ENCODE data around the gene OPHN1. TPM values are rescaled to one million over a fixed set of nuclear protein-coding genes. Genes with fewer than 3 reads are reported as not detected.

OPHN1 gene
- polyA plus RNA-seq, 1 donor from 2014 or later, result 7.6 TPM

DNA sequence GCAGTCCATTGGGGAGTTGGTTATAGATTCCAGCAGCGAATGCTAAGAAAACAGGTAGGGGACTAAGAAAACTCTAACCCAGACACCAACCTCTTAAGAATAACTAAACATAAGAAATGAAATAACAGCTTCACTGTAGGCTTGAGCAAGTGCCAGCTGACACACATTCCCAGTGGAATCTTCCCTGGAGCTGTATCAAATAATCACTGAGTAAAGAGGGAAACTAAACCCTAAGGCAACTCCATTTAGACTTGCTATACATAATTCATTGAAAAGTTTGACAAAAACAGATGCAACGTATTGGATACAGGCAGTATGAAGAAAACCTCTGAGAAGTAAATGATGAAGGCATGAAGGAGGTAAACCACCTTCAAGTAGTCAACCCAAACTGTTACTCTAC, 293.5 kb downstream of the OPHN1 start:
- Histone ChIP-seq H4K20me1 (ENCODE audit: insufficient read depth) (no peaks in the 10 kb centered on the region), H3K4me3 (ENCODE audit: low read length) (no peak overlapping the region), H3K9ac (ENCODE audit: low read length) (no peak overlapping the region), H3F3A (ENCODE audit: insufficient read depth, low read length, poor library complexity, severe bottlenecking) (no peaks in the 10 kb centered on the region), H3K27ac (ENCODE audit: low read length) (no peak overlapping the region), H3K27me3 (ENCODE audit: insufficient read depth, low read depth, low read length) (no peaks in the 10 kb centered on the region), H3K9me3 (ENCODE audit: low read length) (no peaks in the 10 kb centered on the region), H3K9me2 (ENCODE audit: insufficient read depth, low read length) (no peaks in the 10 kb centered on the region), H2AFZ (ENCODE audit: low read depth, low read length) (no peak overlapping the region), H3K36me3 (ENCODE audit: insufficient read depth, low read length) (no peaks in the 10 kb centered on the region), H3K4me2 (ENCODE audit: low read length) (no peak overlapping the region), H3K79me2 (replicated peaks; ENCODE audit: insufficient read depth, low read length) (no peaks in the 10 kb centered on the region)
- no peak for TF ChIP-seq RAD21 (conservative IDR thresholded peaks at IDR 0.05)

DNA sequence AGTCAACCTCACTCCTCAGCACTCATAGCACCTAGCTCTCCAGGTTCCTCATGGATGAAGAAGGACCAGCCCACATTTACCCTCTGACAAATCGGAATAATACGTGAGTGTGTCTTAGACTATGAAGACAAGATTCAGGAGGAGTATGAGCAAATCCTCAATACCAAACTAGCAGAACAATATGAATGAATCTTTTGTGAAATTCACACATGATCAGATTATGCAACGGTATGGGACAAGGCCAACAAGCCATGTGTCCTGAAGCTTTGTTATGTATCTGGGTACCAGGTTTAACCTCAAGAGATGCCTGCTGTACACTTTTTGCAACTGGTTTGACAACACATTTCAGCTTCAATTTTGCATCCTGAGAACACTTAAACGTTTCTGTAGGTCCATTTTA, 300.1 kb downstream of the OPHN1 start:
- Histone ChIP-seq H2AFZ (ENCODE audit: low read depth, low read length) (no peak overlapping the region), H3K27me3 (ENCODE audit: insufficient read depth, low read depth, low read length) (no peaks in the 10 kb centered on the region), H3K9ac (ENCODE audit: low read length) (no peak overlapping the region), H3K4me3 (ENCODE audit: low read length) (no peak overlapping the region), H3F3A (ENCODE audit: insufficient read depth, low read length, poor library complexity, severe bottlenecking) (no peaks in the 10 kb centered on the region), H3K4me2 (ENCODE audit: low read length) (no peak overlapping the region), H3K9me2 (ENCODE audit: insufficient read depth, low read length) (no peaks in the 10 kb centered on the region), H3K36me3 (ENCODE audit: insufficient read depth, low read length) (no peaks in the 10 kb centered on the region), H4K20me1 (ENCODE audit: insufficient read depth) (no peaks in the 10 kb centered on the region), H3K79me2 (replicated peaks; ENCODE audit: insufficient read depth, low read length) (no peaks in the 10 kb centered on the region), H3K27ac (ENCODE audit: low read length) (no peak overlapping the region), H3K9me3 (ENCODE audit: low read length) (no peaks in the 10 kb centered on the region)
- TF ChIP-seq MXI1 (conservative IDR thresholded peaks at IDR 0.05; ENCODE audit: poor library complexity, severe bottlenecking), result no peak
- no peak for TF ChIP-seq TAF1 (IDR thresholded peaks at IDR 0.05; ENCODE audit: low read depth)
- TF ChIP-seq EZH2 (IDR thresholded peaks at IDR 0.05; ENCODE audit: borderline replicate concordance, insufficient read depth, low read length, poor library complexity, severe bottlenecking), result no peak
- TF ChIP-seq POLR2AphosphoS5 (IDR thresholded peaks at IDR 0.05), result no peak
- TF ChIP-seq, protein P1, sequence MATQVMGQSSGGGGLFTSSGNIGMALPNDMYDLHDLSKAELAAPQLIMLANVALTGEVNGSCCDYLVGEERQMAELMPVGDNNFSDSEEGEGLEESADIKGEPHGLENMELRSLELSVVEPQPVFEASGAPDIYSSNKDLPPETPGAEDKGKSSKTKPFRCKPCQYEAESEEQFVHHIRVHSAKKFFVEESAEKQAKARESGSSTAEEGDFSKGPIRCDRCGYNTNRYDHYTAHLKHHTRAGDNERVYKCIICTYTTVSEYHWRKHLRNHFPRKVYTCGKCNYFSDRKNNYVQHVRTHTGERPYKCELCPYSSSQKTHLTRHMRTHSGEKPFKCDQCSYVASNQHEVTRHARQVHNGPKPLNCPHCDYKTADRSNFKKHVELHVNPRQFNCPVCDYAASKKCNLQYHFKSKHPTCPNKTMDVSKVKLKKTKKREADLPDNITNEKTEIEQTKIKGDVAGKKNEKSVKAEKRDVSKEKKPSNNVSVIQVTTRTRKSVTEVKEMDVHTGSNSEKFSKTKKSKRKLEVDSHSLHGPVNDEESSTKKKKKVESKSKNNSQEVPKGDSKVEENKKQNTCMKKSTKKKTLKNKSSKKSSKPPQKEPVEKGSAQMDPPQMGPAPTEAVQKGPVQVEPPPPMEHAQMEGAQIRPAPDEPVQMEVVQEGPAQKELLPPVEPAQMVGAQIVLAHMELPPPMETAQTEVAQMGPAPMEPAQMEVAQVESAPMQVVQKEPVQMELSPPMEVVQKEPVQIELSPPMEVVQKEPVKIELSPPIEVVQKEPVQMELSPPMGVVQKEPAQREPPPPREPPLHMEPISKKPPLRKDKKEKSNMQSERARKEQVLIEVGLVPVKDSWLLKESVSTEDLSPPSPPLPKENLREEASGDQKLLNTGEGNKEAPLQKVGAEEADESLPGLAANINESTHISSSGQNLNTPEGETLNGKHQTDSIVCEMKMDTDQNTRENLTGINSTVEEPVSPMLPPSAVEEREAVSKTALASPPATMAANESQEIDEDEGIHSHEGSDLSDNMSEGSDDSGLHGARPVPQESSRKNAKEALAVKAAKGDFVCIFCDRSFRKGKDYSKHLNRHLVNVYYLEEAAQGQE (IDR thresholded peaks at IDR 0.05; ENCODE audit: borderline replicate concordance), result no peak
- TF ChIP-seq EP300 (conservative IDR thresholded peaks at IDR 0.05; ENCODE audit: poor library complexity, severe bottlenecking), result no peak
- TF ChIP-seq SMC3 (conservative IDR thresholded peaks at IDR 0.05; ENCODE audit: poor library complexity), result no peak
- TF ChIP-seq, protein P2, sequence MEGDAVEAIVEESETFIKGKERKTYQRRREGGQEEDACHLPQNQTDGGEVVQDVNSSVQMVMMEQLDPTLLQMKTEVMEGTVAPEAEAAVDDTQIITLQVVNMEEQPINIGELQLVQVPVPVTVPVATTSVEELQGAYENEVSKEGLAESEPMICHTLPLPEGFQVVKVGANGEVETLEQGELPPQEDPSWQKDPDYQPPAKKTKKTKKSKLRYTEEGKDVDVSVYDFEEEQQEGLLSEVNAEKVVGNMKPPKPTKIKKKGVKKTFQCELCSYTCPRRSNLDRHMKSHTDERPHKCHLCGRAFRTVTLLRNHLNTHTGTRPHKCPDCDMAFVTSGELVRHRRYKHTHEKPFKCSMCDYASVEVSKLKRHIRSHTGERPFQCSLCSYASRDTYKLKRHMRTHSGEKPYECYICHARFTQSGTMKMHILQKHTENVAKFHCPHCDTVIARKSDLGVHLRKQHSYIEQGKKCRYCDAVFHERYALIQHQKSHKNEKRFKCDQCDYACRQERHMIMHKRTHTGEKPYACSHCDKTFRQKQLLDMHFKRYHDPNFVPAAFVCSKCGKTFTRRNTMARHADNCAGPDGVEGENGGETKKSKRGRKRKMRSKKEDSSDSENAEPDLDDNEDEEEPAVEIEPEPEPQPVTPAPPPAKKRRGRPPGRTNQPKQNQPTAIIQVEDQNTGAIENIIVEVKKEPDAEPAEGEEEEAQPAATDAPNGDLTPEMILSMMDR (IDR thresholded peaks at IDR 0.05; ENCODE audit: poor library complexity, severe bottlenecking), result no peak
- TF ChIP-seq RAD21 (conservative IDR thresholded peaks at IDR 0.05), result no peak

DNA sequence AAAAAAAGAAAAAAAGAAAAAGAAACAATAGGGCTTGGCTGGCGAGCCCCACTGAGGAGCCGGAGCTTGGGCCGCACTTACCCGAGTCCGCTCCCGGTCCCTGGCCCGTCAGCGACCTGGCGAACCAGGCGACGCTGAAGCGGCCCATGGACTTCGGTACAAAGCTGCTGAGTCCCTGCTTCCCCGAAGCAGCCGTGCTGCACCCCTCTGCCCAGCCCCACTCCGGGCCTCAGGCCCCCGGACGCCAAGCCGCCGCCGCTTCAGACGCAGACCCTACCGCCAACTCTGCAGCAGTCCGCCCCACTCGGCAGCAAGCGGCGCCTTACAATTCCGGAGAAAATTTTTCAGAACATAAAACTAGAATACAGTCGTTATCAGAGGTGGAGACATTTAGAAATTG, 300.5 kb downstream of the OPHN1 start:
- H3K4me3 ChIP-seq (ENCODE audit: low read length), result no peak overlapping the region
- no peaks in the 10 kb centered on the region for H3F3A ChIP-seq (ENCODE audit: insufficient read depth, low read length, poor library complexity, severe bottlenecking)
- H2AFZ ChIP-seq (ENCODE audit: low read depth, low read length), result no peak overlapping the region
- no peaks in the 10 kb centered on the region for H3K27me3 ChIP-seq (ENCODE audit: insufficient read depth, low read depth, low read length)
- H3K9me3 ChIP-seq (ENCODE audit: low read length), result no peaks in the 10 kb centered on the region
- no peak overlapping the region for H3K9ac ChIP-seq (ENCODE audit: low read length)
- TF ChIP-seq, protein P1 (IDR thresholded peaks at IDR 0.05; ENCODE audit: borderline replicate concordance), result no peak
- TF ChIP-seq EZH2 (IDR thresholded peaks at IDR 0.05; ENCODE audit: borderline replicate concordance, insufficient read depth, low read length, poor library complexity, severe bottlenecking) (no peak), TAF1 (IDR thresholded peaks at IDR 0.05; ENCODE audit: low read depth) (no peak), SMC3 (conservative IDR thresholded peaks at IDR 0.05; ENCODE audit: poor library complexity) (no peak), RAD21 (conservative IDR thresholded peaks at IDR 0.05) (no peak), POLR2AphosphoS5 (IDR thresholded peaks at IDR 0.05) (no peak), MXI1 (conservative IDR thresholded peaks at IDR 0.05; ENCODE audit: poor library complexity, severe bottlenecking) (no peak), EP300 (conservative IDR thresholded peaks at IDR 0.05; ENCODE audit: poor library complexity, severe bottlenecking) (no peak)
- TF ChIP-seq, protein P2 (IDR thresholded peaks at IDR 0.05; ENCODE audit: poor library complexity, severe bottlenecking), result no peak
- H4K20me1 ChIP-seq (ENCODE audit: insufficient read depth), result no peaks in the 10 kb centered on the region
- no peaks in the 10 kb centered on the region for H3K9me2 ChIP-seq (ENCODE audit: insufficient read depth, low read length)
- H3K27ac ChIP-seq (ENCODE audit: low read length), result no peak overlapping the region
- no peaks in the 10 kb centered on the region for H3K79me2 ChIP-seq (replicated peaks; ENCODE audit: insufficient read depth, low read length)
- H3K36me3 ChIP-seq (ENCODE audit: insufficient read depth, low read length), result no peaks in the 10 kb centered on the region
- H3K4me2 ChIP-seq (ENCODE audit: low read length), result no peak overlapping the region
